GM19023 (cell line): ENCODE results near the gene ZNF219.
"Not testable (repeated sequence)": the region's sequence is repeated elsewhere in the genome, so short reads cannot be mapped to it uniquely, and the experiment has no call there.

ENCODE experiments used
- ATAC-seq: cut with Tn5 transposase; IDR thresholded peaks from one replicate; pipeline ENCODE4 v1.9.1; 2021; ENCODE audit warnings: mild to moderate bottlenecking, moderate library complexity; ENCODE audit not compliant: unreplicated experiment

Gene ZNF219

DNA sequence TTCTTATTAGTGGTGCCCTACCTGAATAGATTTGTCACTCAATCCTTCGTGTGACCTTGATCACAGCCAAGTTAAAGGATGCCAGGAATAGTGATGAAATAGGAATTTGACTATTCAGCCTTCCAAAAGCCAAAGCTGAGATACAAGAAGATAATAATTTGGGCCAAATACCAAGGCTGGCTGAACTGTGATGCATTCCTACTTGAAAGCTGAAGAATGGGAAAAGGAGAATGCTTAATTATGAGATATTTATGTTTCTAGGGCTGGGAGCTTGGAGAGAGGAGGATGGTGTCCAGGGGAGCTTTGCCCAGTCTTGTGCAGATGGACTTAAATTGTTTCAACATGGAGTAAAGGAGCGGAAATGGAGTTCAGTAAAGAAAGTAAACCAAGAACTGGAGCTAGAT is 51.1 kb downstream of the ZNF219 start:
- ATAC-seq, result no peak

DNA sequence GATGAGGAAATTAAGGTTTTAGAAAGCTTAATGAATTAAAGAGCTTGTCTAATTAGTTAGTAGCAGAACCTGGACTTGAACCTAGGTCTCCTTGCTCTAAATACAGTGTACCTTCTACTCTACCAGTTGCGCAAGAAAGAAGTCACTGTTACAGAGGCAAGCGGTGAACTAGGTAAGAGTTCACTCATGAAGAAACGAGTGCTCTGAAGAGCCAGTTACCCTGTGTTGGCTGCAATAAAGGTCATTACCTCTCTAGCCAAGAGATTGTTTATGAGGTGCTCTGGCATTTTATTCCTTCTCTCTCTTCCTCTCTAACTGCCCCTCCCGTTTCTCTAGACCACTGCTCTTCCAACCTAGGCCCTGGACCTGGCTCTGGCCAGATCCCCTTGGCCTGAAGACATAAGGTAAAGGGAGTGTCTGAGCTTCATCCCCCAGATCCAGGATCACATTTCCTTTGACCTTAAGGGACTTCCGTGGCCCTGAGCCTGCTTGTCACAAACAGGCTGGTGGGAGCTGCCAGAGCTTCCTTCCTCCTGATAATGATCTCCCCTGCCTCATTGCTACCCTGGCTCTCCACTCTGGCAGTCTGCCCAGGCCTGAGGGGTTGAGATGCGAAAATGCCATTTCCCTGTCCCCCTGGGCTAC is 54.4 kb downstream of the ZNF219 start:
- ATAC-seq, result no peak

DNA sequence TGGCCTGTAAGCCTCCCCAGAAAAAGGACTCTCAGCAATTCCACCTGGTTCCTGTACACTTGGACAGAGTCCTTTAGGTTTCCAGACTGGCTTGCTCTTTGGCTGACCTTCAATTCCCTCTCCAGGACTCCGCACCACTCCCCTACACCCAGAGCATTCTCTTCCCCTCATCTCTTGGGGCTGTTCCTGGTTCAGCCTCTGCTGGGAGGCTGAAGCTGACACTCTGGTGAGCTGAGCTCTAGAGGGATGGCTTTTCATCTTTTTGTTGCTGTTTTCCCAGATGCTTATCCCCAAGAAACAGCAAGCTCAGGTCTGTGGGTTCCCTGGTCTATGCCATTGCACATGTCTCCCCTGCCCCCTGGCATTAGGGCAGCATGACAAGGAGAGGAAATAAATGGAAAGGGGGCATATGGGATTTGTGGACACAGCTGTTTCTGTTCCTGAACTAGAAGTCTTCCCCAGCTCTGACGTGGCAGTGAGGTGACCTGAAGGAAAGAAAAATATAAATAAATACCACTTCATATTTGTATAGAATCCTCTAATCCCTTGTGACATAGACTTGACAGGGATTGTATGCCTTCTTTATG is 55.0 kb downstream of the ZNF219 start:
- no peak for ATAC-seq

DNA sequence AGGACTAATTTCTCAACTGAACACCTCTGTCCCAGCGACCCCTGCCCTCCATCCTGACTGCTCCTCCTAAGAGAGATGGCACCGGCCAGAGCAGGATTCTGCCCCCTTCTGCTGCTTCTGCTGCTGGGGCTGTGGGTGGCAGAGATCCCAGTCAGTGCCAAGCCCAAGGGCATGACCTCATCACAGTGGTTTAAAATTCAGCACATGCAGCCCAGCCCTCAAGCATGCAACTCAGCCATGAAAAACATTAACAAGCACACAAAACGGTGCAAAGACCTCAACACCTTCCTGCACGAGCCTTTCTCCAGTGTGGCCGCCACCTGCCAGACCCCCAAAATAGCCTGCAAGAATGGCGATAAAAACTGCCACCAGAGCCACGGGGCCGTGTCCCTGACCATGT is 55.5 kb downstream of the ZNF219 start:
- ATAC-seq, result no peak

DNA sequence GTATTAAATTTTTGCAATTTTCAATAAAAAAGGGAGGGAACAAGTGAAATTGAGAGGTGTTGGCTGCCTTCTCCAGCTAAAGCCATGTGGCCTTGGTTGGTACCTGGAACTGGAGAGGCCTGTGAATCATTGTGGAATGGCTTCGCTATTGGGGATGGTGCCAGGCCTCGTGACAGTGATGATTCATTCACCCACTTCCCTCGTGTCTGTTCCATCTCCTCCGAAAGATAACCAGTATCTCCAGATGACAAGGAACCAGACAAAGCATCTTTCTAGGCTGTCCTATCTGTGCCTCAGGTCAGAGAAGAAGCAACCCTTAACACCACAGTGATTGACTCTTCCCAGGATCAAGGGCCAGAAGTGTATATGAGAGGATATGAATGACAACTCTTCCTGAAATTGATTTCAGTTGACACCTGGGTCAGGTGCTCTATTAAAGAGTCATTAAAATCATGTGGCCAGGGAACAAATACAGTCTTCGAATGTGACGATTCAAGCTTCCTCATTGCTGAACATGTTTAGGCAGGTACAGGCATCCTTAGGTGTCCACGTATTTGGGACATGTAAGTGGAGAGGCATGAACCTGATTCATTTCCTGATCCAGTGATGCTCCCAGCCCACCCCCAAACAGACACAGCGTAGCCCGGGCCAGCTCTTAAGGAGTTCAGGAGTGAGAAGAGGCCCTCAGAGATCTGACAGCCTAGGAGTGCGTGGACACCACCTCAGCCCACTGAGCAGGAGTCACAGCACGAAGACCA is 56.6 kb downstream of the ZNF219 start, which contains the start of gene RNASE7:
RNASE7 (plus strand) TSS at position 687 of the 758 bp plus-strand sequence. CDS start 631 bp downstream, outside the sequence.
- ATAC-seq, result no peak

DNA sequence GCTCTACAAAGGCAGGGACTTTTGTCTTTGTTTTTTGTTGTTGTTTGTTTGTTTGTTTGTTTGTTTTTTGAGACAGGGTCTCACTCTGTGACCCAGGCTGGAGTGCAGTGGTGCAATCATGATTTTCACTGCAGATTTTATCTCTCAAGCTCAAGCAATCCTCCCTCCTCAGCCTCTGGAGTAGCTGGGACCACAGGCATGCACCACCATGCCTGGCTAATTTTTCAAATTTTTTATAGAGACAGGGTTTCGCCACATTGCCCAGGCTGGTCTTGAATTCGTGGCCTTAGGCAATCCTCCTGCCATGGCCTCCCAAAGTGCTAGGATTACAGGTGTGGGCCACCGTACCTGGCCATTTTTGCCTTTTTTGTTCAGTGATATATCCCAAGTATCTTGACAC is 57.5 kb downstream of the ZNF219 start:
- not testable (repeated sequence) for ATAC-seq

DNA sequence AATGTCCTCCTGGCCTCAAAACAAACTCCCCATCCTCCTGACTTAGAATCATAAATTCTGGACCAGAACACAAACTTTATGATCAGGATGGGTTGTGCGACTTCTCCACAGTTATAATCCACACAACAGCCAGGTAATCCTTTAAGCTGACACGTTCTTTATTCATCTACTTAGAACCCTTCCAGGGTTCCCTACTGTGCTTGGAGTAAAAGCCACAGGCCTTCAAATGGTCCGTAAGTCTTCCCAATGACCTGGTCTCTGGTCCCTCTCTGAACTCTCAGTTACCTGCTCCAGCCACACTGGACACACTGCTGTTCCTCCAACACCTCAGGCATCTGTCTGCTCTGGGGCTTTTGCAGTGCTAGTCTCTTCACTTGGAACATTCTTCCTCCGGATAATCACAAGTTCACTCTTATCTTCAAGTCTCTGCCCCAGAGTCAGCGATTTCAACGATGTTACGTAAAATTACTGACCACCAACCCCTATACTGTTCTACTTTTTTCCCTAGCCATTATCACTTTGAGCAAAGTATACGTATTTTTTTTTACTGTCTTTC is 58.0 kb downstream of the ZNF219 start:
- no peak for ATAC-seq
